LoVo (cell line): ENCODE results near the gene IL17RE.
A peak's percentile ranks its signal among the peaks of the same experiment; 100 is the strongest.

Experiments
- DNase-seq: peaks from one replicate; pipeline ENCODE4 v3.0.0-alpha.2; 2016; ENCODE audit warnings: low spot score

Gene IL17RE

DNA sequence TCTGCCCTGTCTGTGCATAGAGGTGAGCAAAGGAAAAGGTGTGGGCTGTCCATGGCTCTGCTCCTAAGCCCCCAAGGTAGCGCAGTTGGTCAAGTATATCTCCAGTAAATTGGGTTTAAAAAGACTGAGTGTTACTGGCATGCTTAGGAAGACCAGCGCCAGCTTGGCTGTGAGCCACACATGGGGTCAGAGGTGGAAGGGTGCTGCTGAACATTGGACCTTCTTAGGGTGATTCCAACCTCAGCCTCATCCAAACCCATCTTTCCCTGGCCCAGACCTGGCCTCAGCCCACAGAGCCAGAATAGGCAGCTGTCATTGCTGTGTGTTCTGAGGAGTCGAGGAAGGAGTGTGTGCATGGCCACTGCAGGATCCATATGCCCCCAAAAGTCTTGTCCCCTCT, 5.6 kb downstream of the IL17RE start:
- DNase-seq, result no peak

DNA sequence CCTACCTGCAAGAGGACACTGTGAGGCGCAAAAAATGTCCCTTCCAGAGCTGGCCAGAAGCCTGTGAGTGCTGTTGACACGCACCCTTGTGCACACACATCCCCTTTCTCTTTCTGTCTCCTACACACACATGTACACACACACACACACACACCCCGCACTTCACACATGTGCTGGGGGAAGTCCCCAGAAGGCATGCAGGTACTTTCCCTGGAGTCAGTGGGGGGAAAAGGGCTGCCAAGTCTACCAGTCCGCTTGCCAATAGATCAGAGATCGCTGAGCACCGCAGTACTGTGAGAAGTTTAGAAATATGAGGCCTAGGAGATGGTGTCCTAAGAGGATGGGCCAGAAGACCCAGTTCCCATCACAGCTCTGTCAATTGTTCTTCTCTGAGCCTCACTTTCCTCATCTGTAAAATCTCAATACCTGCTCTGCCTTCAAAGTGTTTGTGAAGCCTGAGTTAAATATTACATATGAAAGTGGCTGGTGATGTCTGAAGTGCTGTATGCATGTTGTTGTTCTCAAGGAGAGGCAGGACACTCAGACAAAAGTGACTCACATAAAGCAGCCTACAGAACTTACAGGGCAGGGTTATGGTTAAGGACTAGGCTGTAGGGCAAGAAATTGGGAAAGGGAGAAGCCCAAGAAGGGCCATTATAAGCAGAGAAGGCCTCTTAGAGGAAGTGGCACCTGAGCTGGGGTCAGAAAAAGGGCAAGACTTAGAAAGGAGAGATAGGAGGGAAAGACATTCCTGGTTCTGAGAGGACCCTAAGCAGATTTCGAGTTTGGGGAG, 6.8 kb downstream of the IL17RE start:
- DNase-seq, result no peak

DNA sequence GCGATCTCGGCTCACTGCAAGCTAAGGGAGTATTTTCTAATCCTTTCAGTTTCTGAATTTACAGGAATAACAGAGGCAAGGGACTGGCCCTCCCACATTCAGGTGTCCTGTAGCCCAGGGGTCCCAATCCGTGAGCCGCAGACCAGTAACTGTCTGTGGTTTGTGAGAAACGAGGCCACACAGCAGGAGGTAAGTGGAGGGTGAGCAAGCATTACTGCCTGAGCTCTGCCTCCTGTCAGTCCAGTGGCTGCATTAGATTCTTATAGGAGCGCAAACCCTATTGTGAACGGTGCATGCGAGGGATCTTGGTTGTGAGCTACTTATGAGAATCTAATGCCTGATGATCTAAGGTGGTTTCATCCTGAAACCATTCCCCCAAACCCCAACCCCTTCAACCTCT, 9.2 kb downstream of the IL17RE start:
- no peak for DNase-seq

DNA sequence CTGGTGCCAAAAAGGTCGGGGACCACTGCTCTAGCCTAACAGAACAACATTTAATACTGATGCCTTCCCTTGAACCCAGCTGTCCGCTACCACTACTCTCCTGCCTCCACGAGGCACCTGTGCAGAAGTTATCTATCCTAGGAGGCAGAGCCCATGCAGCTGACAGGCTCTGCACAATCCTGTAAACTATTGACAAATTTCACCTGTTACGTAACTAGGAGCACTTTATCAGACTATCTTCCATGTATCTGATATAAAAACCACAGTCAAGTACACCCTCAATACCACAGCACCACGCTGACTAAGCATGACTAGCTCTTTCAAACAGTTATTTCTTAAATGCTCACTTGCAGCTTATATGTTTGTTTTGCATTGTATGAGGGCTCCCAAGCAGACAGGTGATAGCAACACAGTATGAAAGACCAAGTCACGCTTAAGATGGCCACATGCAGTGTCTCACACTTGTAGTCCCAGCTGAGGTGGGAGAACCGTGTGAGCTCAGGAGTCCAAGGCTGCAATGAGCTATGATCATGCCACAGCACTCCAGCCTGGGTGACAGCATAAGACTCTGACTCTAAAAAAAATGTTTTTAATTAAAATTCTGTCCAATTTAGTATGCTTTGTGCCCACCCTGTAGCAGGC, 9.8 kb downstream of the IL17RE start:
- no peak for DNase-seq

DNA sequence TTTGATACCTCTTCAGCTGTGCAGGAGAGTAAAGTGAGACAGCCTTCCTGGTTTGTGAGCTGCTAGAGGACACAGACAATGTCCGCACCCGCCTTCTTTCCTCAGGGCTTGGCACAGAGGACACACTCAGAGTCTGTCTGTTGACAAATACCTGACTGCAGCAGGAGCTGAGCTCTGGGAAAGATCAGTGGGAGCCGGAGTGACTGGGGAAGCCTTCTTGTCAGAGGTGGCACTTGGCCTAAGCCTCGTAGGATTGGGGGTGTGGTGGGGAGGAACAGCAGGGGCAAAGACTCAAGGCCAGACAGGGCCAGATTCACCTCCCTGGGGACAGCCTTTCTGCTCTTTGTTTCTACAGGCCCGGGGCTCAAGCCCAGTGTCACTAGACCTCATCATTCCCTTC, 11.0 kb downstream of the IL17RE start:
- no peak for DNase-seq

DNA sequence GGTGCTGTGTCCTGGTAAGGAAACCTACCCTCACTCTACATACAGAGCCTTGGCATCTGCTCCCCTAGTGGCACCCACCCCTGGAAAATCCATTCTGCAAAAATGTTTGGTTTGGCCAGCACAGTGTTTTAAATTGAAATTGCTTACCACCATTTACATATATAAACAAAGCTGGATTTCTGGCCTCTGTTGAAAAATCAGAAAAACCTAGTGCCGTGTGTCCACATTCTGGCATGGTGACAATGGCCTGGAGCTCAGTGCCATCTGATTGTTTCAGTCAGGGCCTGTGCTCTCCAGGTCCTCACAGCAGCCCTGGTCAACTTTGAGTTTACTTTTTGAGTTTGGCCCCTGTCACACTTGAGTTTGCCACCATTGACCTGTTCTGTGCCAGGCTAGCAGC, 11.4 kb downstream of the IL17RE start:
- DNase-seq, result no peak

DNA sequence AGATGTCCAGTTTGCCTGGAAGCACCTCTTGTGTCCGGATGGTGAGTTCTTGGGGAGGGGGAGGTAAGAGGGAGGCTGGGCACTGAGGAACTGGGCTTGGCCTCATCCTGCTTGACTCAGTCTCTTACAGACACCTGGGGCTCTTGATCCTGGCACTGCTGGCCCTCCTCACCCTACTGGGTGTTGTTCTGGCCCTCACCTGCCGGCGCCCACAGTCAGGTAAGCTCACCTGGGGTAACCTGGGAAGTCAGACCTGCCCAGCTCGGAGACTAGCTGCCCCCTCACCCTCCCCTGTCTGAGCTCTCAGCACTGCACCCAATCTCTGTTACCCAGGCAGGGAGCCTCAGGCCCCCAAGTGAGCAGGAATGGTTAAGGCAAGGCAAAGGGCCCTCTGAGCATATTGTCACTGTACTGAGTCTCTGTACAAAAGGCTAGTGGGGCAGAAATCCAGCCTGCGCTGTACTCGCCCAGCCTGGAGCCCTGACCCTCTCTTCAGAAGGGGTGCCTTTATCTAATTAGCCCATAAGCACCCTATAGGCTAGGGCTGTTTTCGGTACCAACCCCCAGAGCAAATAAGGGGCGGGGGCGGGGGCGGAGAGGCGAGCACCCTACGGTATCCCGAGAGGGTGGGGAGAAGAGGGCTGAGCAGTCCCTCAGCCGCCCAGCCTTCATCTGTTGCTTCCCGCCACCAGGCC, 12.1 kb downstream of the IL17RE start:
- no peak for DNase-seq

DNA sequence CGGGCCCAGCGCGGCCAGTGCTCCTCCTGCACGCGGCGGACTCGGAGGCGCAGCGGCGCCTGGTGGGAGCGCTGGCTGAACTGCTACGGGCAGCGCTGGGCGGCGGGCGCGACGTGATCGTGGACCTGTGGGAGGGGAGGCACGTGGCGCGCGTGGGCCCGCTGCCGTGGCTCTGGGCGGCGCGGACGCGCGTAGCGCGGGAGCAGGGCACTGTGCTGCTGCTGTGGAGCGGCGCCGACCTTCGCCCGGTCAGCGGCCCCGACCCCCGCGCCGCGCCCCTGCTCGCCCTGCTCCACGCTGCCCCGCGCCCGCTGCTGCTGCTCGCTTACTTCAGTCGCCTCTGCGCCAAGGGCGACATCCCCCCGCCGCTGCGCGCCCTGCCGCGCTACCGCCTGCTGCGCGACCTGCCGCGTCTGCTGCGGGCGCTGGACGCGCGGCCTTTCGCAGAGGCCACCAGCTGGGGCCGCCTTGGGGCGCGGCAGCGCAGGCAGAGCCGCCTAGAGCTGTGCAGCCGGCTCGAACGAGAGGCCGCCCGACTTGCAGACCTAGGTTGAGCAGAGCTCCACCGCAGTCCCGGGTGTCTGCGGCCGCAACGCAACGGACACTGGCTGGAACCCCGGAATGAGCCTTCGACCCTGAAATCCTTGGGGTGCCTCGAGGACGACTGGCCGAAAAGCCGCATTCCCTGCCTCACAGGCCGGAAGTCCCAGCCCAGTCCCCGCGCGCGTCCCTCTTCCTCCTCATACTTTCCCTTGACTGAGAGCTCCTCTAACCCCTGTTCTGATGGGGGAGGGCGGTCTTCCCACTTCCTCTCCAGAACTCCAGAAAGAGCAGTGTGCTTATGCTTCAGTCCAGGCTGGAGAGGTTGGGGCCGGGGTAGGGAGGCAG, 12.8 kb downstream of the IL17RE start:
- DNase-seq, result peak; percentile 43

DNA sequence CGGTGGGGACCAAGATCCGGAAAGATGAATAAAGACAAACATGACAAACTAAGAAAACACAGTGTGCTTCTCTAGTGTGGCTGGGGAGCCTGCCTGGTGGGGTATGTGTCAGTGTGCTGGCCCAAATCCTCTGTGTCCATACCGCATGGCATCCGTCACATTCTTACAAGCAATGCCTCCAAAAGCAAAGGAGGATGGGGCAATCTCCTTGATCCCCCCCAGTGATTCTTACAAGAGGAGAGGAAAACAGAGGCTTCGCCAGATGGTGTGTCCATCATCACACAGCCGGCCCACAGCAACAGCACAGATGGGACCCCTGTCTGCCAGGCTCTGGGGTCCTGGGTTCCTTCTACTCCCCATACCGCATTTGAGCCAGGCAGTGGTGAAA, 13.7 kb downstream of the IL17RE start:
- DNase-seq, result no peak

DNA sequence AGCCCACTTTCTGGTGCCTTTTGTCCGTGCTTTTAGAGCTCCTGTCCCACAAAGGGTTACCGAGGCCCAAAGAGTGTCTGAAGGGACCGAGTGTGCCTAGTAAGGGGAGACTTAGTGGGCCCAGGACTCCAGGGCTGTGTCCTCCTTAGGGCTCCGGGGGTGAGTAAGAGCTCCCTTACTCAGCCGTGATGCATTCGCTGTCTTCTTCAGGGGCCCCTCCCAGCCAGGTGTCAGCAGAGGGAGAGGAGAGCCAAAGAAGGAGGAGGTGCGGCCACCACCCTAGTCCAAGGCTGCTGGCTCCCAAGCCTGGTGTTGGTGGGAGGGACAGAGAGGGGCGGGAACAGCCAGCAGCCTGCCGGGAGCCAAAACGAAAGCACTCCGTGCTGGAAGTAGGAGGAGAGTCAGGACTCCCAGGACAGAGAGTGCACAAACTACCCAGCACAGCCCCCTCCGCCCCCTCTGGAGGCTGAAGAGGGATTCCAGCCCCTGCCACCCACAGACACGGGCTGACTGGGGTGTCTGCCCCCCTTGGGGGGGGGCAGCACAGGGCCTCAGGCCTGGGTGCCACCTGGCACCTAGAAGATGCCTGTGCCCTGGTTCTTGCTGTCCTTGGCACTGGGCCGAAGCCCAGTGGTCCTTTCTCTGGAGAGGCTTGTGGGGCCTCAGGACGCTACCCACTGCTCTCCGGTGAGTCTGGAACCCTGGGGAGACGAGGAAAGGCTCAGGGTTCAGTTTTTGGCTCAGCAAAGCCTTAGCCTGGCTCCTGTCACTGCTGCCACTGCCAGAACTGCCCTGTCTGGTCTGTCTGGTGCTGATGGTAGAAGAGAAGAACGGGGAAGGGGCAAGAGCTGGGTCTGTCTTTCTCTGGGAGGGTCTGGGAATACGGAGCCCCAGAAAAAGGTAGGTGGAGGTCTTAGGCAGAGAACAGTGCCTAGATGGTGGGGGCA, 14.4 kb downstream of the IL17RE start, which contains the start of gene IL17RC:
Gene IL17RC (plus strand): TSS at position 365 of the 947 bp plus-strand sequence. CDS start 218 bp downstream, at position 583.
- peak; percentile 91 for DNase-seq

DNA sequence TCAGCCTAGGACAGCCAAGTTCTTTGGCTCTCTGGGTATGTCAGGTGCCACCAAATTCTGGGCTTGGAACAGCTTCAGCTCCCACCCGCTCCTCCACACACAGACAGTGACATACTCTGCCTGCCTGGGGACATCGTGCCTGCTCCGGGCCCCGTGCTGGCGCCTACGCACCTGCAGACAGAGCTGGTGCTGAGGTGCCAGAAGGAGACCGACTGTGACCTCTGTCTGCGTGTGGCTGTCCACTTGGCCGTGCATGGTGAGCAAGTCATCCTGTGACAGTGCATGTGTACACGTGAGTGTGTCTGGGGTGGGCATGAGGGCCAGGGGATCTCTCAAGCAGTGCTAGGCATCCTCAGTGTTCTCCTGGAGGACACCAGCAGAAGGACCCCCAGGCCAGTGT, 15.2 kb downstream of the IL17RE start:
- no peak for DNase-seq

DNA sequence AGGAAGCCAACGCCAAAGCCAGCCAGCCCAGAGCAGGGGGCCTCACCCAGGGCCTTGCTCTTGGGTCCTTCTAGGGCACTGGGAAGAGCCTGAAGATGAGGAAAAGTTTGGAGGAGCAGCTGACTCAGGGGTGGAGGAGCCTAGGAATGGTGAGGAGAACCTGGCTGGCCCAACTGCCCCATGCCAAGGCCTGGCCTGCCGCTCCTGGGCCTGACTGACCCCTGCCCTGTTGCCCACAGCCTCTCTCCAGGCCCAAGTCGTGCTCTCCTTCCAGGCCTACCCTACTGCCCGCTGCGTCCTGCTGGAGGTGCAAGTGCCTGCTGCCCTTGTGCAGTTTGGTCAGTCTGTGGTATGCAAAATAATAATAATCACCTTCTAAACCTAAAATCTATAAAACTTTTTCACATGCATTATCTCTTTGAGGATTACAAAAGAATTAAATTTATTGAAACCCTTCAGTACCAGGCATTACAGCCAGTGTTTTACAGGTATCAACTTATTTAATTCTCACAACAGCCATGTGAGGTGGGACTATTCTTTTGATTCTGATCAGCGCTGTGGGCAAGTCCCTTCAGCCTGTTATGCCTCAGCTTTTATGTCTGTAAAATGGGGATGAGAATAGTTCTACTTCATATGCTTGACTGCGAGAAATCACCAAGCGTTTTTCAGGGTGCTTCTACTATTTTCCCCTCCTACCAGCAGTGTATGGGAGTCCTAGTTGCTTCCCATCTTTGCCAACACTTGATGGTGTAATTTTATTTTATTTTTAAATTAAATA, 15.8 kb downstream of the IL17RE start:
- no peak for DNase-seq

DNA sequence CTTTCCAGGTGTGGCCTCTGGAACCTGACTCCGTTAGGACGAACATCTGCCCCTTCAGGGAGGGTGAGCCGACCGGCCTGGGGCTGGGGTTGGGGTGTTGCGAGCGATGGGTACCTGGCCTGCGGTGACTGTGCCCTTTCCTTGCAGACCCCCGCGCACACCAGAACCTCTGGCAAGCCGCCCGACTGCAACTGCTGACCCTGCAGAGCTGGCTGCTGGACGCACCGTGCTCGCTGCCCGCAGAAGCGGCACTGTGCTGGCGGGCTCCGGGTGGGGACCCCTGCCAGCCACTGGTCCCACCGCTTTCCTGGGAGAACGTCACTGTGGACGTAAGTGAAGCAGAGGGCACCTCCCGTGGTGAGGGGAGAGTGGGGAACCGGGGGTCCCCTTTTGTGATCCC, 25.5 kb downstream of the IL17RE start:
- no peak for DNase-seq

DNA sequence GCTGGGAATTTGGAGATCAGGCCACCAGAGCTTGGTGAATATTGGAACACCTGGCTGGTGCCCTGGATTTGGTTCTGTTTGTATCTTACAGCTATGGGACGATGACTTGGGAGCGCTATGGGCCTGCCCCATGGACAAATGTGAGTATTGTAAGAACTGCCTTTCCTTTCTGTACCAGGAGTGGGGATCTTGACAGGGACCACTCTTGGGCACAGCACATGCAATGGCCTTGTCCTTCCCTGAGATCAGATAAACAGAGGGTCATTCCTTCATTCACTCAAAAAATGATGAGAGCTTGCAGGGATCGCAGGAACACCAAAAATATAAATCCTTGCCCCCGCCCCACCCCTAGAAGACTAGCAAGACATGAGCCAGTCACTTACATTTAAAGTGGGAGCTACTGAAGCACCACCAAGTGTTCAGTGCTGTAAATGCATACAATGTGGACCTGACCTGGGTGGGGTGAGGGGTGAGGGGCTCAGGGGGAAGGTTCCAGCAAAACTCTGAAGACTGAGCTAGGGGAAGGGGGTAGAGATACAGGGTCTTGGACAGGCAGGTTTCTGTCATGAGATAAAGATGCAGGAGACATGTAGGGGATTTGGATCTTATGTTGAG, 28.3 kb downstream of the IL17RE start:
- DNase-seq, result no peak

DNA sequence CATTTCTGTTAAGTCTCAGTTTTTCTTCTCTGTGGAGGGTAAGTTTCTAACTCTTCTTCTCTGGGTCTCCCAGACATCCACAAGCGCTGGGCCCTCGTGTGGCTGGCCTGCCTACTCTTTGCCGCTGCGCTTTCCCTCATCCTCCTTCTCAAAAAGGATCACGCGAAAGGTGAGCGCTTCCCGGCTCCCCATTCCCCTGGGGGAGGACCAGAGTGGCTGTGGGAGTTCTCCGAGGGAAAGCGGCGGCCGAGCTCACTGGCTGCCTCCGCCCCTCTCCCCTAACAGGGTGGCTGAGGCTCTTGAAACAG, 29.8 kb downstream of the IL17RE start:
- no peak for DNase-seq

DNA sequence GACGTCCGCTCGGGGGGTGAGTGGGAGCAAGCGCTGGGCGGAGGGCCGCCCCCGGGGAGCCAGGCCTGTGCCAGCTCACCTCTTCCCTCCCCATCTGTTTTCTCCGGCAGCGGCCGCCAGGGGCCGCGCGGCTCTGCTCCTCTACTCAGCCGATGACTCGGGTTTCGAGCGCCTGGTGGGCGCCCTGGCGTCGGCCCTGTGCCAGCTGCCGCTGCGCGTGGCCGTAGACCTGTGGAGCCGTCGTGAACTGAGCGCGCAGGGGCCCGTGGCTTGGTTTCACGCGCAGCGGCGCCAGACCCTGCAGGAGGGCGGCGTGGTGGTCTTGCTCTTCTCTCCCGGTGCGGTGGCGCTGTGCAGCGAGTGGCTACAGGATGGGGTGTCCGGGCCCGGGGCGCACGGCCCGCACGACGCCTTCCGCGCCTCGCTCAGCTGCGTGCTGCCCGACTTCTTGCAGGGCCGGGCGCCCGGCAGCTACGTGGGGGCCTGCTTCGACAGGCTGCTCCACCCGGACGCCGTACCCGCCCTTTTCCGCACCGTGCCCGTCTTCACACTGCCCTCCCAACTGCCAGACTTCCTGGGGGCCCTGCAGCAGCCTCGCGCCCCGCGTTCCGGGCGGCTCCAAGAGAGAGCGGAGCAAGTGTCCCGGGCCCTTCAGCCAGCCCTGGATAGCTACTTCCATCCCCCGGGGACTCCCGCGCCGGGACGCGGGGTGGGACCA, 30.4 kb downstream of the IL17RE start:
- DNase-seq, result peak; percentile 82

DNA sequence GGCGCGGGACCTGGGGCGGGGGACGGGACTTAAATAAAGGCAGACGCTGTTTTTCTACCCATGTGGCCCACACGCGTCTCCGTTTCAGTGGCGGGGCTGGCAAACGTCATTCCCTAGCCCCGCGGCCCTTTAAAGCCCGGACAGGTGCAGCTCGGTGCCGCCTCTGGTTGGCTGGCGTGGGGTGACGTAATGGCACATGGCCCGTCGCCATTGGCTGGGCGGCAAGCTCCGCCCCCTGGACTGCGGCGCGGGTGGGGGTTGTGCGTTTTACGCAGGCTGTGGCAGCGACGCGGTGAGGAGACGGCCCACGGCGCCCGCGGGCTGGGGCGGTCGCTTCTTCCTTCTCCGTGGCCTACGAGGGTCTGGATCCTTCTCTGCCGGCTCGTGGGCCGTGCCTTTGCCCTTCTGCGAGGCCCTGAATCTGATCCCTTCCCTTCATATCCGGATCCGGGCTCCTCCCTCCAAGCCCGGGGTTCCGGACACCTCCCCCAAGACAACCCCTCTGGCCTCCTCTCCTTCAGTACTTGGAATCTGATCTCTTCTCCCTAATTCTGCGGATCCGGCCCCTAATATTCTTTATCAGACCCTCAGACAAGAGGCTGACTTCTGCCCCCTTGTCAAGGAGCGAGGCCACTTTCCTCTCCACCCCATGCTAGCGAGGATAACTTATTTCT, 31.1 kb downstream of the IL17RE start, which contains the start of gene CRELD1:
Gene CRELD1 (plus strand): TSS at position 274 of the 674 bp plus-strand sequence. CDS start 605 bp downstream, outside the sequence.
- peak; percentile 96 for DNase-seq

DNA sequence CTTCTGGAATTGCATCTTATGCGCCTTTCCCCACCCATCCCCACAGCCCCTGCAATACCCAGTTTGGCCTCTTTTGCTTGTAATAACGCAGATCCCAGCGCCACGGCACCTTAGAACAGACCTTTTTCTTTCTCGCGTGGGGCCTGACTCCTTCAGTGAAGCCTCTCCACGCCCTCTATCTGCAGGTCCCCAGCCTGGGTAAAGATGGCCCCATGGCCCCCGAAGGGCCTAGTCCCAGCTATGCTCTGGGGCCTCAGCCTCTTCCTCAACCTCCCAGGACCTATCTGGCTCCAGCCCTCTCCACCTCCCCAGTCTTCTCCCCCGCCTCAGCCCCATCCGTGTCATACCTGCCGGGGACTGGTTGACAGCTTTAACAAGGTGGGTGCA, 31.6 kb downstream of the IL17RE start:
- DNase-seq, result no peak
